LNCaP clone FGC (cell line): Measurements from ENCODE around the gene GLIPR2.

Experiments used
- DNase-seq: peaks from one replicate; pipeline ENCODE4 v3.0.0-alpha.2; 2011; ENCODE audit warnings: low read depth
- H3K4me3 ChIP-seq: 2 replicates; pipeline ENCODE4 v1.5.1; 2011; ENCODE audit warnings: mild to moderate bottlenecking, low read depth, low read length, control low read depth
- CTCF ChIP-seq: IDR thresholded peaks from 2 replicates; pipeline ENCODE4 v1.5.1; 2012; ENCODE audit warnings: mild to moderate bottlenecking; ENCODE audit not compliant: control insufficient read depth, insufficient read depth; ENCODE audit errors: extremely low read depth

The GLIPR2 gene

GRCh38 chr9:36163786-36164170 lies 27.2 kb downstream of the GLIPR2 start:
- DNase-seq = no peak
- H3K4me3 ChIP-seq = no peak overlapping the region
- TF ChIP-seq CTCF = no peak

GRCh38 chr9:36164372-36164771 lies 27.8 kb downstream of the GLIPR2 start:
- no peak overlapping the region for H3K4me3 ChIP-seq
- DNase-seq = no peak
- TF ChIP-seq CTCF = no peak

GRCh38 chr9:36164989-36165388 lies 28.5 kb downstream of the GLIPR2 start:
- TF ChIP-seq CTCF = no peak
- no peak for DNase-seq
- no peak overlapping the region for H3K4me3 ChIP-seq

GRCh38 chr9:36165826-36166167 lies 29.3 kb downstream of the GLIPR2 start:
- DNase-seq = no peak
- TF ChIP-seq CTCF = no peak
- H3K4me3 ChIP-seq = no peak overlapping the region

- TF ChIP-seq CTCF = peak; percentile 94
- peak overlapping the region; percentile 35 for H3K4me3 ChIP-seq
- peak; percentile 46 for DNase-seq
Measured at GRCh38 chr9:36166168-36166927, 29.8 kb downstream of the GLIPR2 start.

- H3K4me3 ChIP-seq = no peak within 1 kb of the TSS
- no peak for DNase-seq
- no peak for TF ChIP-seq CTCF
Measured at GRCh38 chr9:36169166-36169565, 32.6 kb downstream of the GLIPR2 start, which contains the start of gene CCIN. CCIN (plus strand) TSS chr9:36169388; CDS start chr9:36169503, 115 bp downstream.

- H3K4me3 ChIP-seq = no peak overlapping the region
- DNase-seq = no peak
- no peak for TF ChIP-seq CTCF
Measured at GRCh38 chr9:36169708-36170107, 33.2 kb downstream of the GLIPR2 start.
